Measurements from ENCODE around the gene SP6.

Gene SP6

DNA sequence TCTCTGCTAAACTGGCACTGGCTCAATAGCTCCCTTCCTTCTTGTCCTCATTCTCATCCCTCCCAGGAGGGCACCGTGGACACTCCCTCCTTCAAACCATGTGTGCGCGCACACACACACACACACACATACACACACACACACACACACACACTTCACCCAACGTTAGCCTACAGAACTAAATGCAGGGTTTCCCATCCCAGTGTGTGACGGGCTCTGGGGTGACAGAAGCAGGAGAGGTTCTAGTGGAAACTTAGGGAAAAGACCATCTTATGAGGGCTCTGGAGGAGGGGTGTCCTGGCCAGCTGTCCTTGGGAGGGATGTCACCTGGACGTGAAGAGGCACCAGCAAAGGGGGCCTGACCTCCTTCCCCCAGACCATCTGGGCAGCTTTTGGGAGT lies 49.1 kb downstream of the SP6 start:
- DNase-seq (ENCODE audit: low read depth, low spot score) = no peak
- no peaks in the 10 kb centered on the region for H3K9me3 ChIP-seq (ENCODE audit: insufficient read depth, low read length)
- H3K27me3 ChIP-seq (ENCODE audit: insufficient read depth, insufficient read length) = peaks cover 2% of the 10 kb centered on the region
- no peak overlapping the region for H3K4me3 ChIP-seq (ENCODE audit: insufficient read length, low read depth)
- no peak for TF ChIP-seq SUZ12 (IDR thresholded peaks at IDR 0.05; ENCODE audit: extremely low read depth, insufficient read depth, insufficient read length)
- TF ChIP-seq YY1 (IDR thresholded peaks at IDR 0.05; ENCODE audit: insufficient read depth, insufficient read length) = no peak
- no peak for TF ChIP-seq ZNF274 (IDR thresholded peaks at IDR 0.05; ENCODE audit: low read depth, low read length)
- no peak overlapping the region for H3K9ac ChIP-seq (ENCODE audit: insufficient read length, low read depth)
- no peaks in the 10 kb centered on the region for H3K4me1 ChIP-seq (ENCODE audit: insufficient read depth, insufficient read length)
- H3K36me3 ChIP-seq (ENCODE audit: insufficient read depth, insufficient read length, low read length) = peaks cover 8% of the 10 kb centered on the region

DNA sequence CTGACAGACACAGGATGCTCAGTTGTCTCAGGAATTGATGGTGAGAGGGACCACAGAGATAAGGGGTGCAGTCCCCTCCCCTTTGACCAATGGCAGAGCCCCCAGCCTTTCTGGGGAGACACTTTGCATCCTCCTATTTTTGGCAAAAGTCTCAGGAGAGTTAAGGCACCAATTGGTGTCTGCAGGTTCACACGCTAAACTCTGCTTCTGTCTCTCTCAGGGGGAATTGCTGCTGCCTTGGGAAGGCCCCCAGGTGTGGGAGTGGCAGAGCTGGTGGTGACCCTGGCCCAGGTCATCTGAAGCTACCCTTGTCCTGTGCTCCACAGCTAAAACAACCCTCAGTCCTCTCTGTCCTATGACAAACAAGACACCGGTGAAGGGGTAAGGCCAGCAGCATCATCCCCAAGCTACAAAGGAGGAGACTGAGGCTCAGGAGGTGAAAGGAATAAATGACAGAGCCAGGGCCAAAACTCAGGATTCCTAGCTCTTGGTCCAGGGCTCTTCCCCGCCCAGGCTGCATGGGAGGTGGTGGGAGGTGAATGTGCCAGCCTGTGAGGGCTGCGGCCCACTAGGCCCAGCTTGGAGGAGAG lies 49.7 kb downstream of the SP6 start:
- no peak overlapping the region for H3K4me3 ChIP-seq (ENCODE audit: insufficient read length, low read depth)

DNA sequence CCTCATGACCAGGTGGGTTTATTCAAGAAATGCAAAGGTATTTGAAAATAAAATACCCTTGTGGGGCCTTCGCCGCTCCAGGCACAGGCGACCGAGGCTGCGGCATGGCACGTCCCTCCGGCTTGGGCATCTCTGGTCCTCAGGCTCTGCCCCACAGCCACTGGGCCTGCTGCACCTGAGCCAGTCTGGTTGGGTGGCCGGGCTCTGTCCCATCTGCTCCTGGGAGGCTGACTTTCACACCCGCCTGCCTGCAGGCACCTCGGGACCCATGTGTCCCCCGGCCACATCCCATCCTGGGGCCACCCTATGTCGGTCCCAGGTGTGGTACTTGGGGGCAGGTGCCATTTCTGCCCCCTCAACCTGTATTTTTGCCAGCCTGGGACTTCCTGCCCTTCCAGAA lies 50.3 kb downstream of the SP6 start:
- Histone ChIP-seq H3K4me3 (ENCODE audit: insufficient read length, low read depth) (no peak overlapping the region), H3K9me3 (ENCODE audit: insufficient read depth, low read length) (no peaks in the 10 kb centered on the region), H3K27me3 (ENCODE audit: insufficient read depth, insufficient read length) (peaks cover 3% of the 10 kb centered on the region), H3K4me1 (ENCODE audit: insufficient read depth, insufficient read length) (no peaks in the 10 kb centered on the region), H3K9ac (ENCODE audit: insufficient read length, low read depth) (no peak overlapping the region), H3K36me3 (ENCODE audit: insufficient read depth, insufficient read length, low read length) (no peaks in the 10 kb centered on the region)
- no peak for DNase-seq (ENCODE audit: low read depth, low spot score)
- TF ChIP-seq YY1 (IDR thresholded peaks at IDR 0.05; ENCODE audit: insufficient read depth, insufficient read length) (no peak), ZNF274 (IDR thresholded peaks at IDR 0.05; ENCODE audit: low read depth, low read length) (no peak), SUZ12 (IDR thresholded peaks at IDR 0.05; ENCODE audit: extremely low read depth, insufficient read depth, insufficient read length) (no peak)

More for the DNA sequence above, 49.7 kb downstream of the SP6 start:
- no peak overlapping the region for H3K9ac ChIP-seq (ENCODE audit: insufficient read length, low read depth)
- DNase-seq (ENCODE audit: low read depth, low spot score) = no peak
- H3K27me3 ChIP-seq (ENCODE audit: insufficient read depth, insufficient read length) = peaks cover 2% of the 10 kb centered on the region
- H3K36me3 ChIP-seq (ENCODE audit: insufficient read depth, insufficient read length, low read length) = peaks cover 4% of the 10 kb centered on the region
- no peaks in the 10 kb centered on the region for H3K9me3 ChIP-seq (ENCODE audit: insufficient read depth, low read length)
- no peaks in the 10 kb centered on the region for H3K4me1 ChIP-seq (ENCODE audit: insufficient read depth, insufficient read length)
- TF ChIP-seq ZNF274 (IDR thresholded peaks at IDR 0.05; ENCODE audit: low read depth, low read length) (no peak), YY1 (IDR thresholded peaks at IDR 0.05; ENCODE audit: insufficient read depth, insufficient read length) (no peak), SUZ12 (IDR thresholded peaks at IDR 0.05; ENCODE audit: extremely low read depth, insufficient read depth, insufficient read length) (no peak)

DNA sequence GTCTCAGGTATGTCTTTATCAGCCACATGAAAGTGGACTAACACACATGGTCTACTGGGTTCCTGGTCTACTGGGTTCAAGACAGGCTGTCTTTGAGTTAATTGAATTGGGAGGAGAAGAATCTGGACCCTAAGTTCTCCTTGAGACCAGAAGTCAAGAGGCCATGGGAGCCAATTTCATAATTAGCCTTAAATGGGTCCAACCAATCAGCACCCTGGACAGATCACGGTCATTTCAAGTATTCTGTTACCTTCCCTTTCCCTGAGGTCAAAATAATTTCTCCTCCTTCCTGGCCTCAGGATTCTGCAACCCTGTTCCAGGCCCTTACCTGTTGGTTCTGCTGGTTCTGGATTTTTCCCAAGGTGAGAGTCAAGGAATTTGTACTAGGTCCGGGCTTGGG lies 53.2 kb downstream of the SP6 start:
- TF ChIP-seq YY1 (IDR thresholded peaks at IDR 0.05; ENCODE audit: insufficient read depth, insufficient read length) = no peak
- TF ChIP-seq SUZ12 (IDR thresholded peaks at IDR 0.05; ENCODE audit: extremely low read depth, insufficient read depth, insufficient read length) = no peak
- TF ChIP-seq ZNF274 (IDR thresholded peaks at IDR 0.05; ENCODE audit: low read depth, low read length) = no peak
- Histone ChIP-seq H3K27me3 (ENCODE audit: insufficient read depth, insufficient read length) (peaks cover 30% of the 10 kb centered on the region), H3K36me3 (ENCODE audit: insufficient read depth, insufficient read length, low read length) (no peaks in the 10 kb centered on the region), H3K4me3 (ENCODE audit: insufficient read length, low read depth) (no peak overlapping the region), H3K9me3 (ENCODE audit: insufficient read depth, low read length) (no peaks in the 10 kb centered on the region), H3K4me1 (ENCODE audit: insufficient read depth, insufficient read length) (no peaks in the 10 kb centered on the region), H3K9ac (ENCODE audit: insufficient read length, low read depth) (no peak overlapping the region)
- DNase-seq (ENCODE audit: low read depth, low spot score) = no peak

All from NT2/D1 (cell line).